ENCODE data around the gene HOXB13. TPM values are rescaled to one million over a fixed set of nuclear protein-coding genes. Genes with fewer than 3 reads are reported as not detected.

The HOXB13 gene
- total RNA-seq, 2 experiments from 2014 or later = not detected

DNA sequence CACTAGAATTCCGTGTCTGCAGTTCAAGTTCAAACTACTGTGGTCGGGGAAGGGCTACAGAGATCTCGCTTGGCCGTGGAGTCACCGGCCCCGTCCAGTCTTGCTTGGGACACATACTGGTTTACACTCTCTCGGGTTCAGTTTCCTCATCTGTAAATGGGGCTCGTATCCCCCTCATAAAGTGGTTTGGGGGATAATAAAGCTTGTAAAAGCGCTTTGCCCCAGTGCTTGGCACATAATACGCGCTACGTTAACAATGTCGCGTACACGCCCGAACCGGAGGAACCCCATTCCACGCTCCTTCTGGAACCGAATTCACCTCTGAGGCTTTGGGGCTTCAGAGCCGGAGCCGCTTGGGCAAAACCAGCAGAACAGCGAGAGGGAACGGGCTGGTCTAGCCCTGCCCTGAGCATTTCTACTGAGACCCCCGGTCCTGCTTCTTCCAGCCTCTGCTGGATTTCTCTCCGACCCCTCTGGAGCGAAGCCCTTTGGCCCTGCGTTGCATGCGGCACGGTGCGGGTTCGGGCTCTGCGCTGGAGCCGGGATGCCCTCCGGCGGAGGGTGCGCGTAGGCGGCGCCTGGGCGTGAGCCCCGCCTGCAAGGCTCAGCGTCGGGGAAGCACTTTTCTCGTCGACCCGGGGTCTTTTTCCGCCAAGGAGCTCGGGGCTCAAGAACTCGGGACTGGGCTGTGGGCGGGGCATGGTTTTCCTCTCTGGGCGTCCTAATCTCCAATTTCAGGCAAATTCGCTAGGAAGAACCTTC lies 26.1 kb upstream of the HOXB13 start:
- CTCF ChIA-PET = interaction anchor here (1.5 kb wide), 1 partner anchor 119 kb away, joined by 3 read pairs; no protein-coding TSS in a partner anchor
- H3K4me3 Mint-ChIP-seq = no peak overlapping the region
- H3K36me3 Mint-ChIP-seq (ENCODE audit: low read depth) = no peaks in the 10 kb centered on the region
- peaks cover 83% of the 10 kb centered on the region for H3K27me3 Mint-ChIP-seq
- POLR2A ChIA-PET = no interaction called here
- no peak for DNase-seq
- H3K4me1 Mint-ChIP-seq = no peaks in the 10 kb centered on the region
- no peaks in the 10 kb centered on the region for H3K9me3 Mint-ChIP-seq
- H3K27ac Mint-ChIP-seq = no peak overlapping the region

DNA sequence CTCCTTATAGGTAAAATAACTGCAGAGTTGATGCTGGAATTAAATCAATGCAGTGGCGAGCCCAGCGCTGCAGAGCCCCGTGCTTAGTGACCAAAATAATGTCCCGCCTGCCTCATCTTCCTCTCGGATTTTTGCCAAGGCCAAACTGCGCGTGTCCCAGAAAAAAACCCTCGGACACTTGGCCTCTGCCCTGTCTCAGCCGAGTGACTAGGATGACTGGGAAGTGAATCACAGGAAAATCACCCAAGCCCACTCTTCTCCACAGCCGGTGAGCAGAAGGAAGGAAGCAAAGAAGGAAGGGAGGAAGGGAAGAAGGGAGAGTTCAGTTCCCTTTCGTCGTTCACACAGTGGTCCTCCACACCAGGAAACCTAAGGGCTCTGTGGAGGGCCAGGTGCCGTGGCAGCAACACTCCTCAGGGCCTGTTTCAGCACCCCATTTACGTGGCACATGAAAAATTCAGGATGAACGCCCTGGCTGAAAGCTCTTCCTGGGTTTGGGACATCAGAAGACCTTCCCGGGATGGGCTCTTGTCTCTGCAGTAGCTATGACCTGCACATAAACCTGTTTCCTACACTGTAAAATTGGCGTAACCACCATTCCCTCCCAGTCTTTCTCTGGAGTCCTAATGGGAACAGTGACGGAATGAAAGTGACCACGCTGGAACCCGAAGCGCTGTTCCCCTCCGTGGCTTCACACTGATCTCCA lies 25.4 kb upstream of the HOXB13 start:
- peaks cover 83% of the 10 kb centered on the region for H3K27me3 Mint-ChIP-seq
- H3K4me3 Mint-ChIP-seq = no peak overlapping the region
- no peaks in the 10 kb centered on the region for H3K4me1 Mint-ChIP-seq
- no peaks in the 10 kb centered on the region for H3K36me3 Mint-ChIP-seq (ENCODE audit: low read depth)
- POLR2A ChIA-PET = no interaction called here
- CTCF ChIA-PET = no interaction called here
- H3K9me3 Mint-ChIP-seq = no peaks in the 10 kb centered on the region
- H3K27ac Mint-ChIP-seq = no peak overlapping the region
- no peak for DNase-seq

DNA sequence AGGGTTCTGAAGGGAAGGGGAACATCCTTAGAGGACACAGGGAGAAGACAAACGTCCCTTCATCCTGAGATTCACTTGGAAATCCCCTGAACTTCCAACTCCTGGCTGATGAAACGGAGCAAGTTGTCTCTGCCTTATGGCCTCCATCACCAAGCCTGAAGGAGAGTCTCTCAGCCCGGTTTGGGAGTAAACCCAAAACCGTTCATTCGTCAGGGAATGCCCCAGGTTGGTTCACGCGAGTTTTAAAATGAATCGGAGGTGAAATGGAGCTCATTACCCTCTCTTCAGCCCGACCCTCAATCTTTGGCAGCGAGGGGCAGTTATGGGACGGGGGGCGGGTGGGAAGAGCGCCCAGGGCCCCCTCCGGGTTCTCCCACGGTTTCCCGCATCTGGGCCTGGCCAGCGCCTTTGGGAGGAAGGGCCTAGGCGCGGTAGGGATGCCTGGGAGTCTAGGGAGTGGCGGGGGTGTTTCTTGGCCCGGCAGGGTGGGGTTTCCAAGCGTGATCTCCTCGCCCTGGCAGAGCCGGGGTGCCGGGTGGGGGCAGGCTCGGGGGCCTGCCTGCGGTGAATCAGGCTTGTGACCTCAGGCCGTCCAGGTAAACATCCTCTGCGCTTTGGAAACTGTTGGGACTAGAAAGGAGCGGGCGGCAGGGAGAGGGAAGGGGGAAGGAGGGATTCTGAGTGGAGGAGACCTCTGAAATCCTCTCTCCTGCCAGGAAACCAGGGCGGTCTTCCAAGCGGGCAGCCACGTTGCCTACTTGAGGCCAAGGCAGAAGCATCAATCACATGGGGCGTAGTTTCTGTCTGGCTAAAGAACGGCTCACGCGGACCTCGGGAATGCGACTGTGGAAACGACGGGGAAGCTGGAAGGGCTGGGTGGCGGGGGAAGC lies 24.1 kb upstream of the HOXB13 start:
- Mint-ChIP-seq H3K27ac (no peak overlapping the region), H3K36me3 (ENCODE audit: low read depth) (no peaks in the 10 kb centered on the region), H3K27me3 (peaks cover 86% of the 10 kb centered on the region), H3K4me3 (no peak overlapping the region), H3K9me3 (no peaks in the 10 kb centered on the region), H3K4me1 (no peaks in the 10 kb centered on the region)
- no peak for DNase-seq
- POLR2A ChIA-PET = no interaction called here
- CTCF ChIA-PET = interaction anchor here (0.7 kb wide), 1 partner anchor 74 kb away, joined by 3 read pairs; no protein-coding TSS in a partner anchor

DNA sequence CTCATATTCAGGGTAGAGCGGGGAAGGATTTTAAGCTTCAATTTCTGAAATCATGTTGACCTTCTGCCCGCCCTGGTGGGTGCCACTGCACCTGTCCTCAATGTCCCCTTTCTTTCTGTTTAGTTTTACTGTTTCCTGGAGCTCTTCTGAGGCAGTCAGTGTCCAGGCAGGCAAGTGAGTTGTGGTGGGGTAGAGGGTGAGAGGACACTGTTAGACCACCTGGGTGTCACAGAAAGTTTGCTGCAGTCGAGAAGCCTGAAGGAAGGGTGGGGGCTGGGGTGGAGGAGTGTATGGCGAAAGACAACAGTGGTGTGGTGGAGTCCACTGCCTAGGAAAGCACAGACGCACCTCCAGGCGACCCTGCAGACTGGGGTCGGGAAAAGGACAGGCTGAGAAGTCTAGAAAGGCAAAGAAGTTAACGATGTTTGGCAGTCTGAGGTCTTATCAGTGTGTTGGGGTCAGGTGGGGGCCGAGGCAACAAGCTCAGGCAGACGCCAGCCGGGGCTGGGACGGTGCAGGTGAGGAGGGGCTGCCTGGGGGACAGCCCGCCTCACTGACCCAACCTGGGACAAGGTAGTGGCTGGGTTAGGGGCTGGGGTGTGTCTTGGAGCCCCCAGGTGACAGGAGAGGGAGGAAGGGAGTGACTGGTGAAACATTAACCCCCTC lies 23.3 kb upstream of the HOXB13 start:
- POLR2A ChIA-PET = interaction anchor here (1.3 to 1.6 kb wide), 2 partner anchors 28 to 142 kb away, joined by 3 to 7 read pairs; partner anchors contain the start of gene PRAC2
- H3K4me1 Mint-ChIP-seq = no peaks in the 10 kb centered on the region
- no peak overlapping the region for H3K4me3 Mint-ChIP-seq
- no peak for DNase-seq
- H3K27me3 Mint-ChIP-seq = peaks cover 88% of the 10 kb centered on the region
- CTCF ChIA-PET = interaction anchor here (0.9 to 1.9 kb wide), 6 partner anchors 10 to 139 kb away, joined by 3 to 14 read pairs (median 4); partner anchors contain the start of gene PRAC2
- H3K27ac Mint-ChIP-seq = no peak overlapping the region
- no peaks in the 10 kb centered on the region for H3K9me3 Mint-ChIP-seq
- no peaks in the 10 kb centered on the region for H3K36me3 Mint-ChIP-seq (ENCODE audit: low read depth)

DNA sequence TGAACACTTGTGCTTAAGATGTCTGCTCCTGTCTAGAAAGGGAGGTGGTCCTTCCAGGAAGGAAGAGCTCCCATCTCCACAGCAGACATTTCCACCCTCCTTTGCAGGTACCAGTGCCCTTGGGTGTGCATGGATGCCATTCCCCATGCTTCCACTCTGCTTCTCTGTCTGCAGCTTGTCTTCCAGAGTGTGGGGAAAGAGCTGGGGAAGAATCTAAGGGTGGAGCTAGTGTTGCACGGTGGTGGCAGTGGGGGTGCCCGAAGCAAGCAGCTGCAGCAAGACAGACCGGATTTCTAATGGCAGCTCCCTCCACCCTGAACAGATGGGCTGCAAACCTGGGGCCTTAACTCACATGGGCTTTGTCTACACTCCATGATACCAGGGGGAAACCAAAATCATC lies 22.6 kb upstream of the HOXB13 start:
- no peaks in the 10 kb centered on the region for H3K9me3 Mint-ChIP-seq
- ChIA-PET CTCF (interaction anchor here (0.9 to 1.9 kb wide), 6 partner anchors 10 to 138 kb away, joined by 3 to 14 read pairs (median 4); partner anchors contain the start of gene PRAC2), POLR2A (interaction anchor here (0.6 to 1.6 kb wide), 4 partner anchors 8 to 141 kb away, joined by 3 to 7 read pairs (median 4); partner anchors contain the start of gene PRAC2)
- peaks cover 2% of the 10 kb centered on the region for H3K4me1 Mint-ChIP-seq
- H3K4me3 Mint-ChIP-seq = no peak overlapping the region
- no peaks in the 10 kb centered on the region for H3K36me3 Mint-ChIP-seq (ENCODE audit: low read depth)
- DNase-seq = no peak
- peaks cover 91% of the 10 kb centered on the region for H3K27me3 Mint-ChIP-seq
- H3K27ac Mint-ChIP-seq = no peak overlapping the region

DNA sequence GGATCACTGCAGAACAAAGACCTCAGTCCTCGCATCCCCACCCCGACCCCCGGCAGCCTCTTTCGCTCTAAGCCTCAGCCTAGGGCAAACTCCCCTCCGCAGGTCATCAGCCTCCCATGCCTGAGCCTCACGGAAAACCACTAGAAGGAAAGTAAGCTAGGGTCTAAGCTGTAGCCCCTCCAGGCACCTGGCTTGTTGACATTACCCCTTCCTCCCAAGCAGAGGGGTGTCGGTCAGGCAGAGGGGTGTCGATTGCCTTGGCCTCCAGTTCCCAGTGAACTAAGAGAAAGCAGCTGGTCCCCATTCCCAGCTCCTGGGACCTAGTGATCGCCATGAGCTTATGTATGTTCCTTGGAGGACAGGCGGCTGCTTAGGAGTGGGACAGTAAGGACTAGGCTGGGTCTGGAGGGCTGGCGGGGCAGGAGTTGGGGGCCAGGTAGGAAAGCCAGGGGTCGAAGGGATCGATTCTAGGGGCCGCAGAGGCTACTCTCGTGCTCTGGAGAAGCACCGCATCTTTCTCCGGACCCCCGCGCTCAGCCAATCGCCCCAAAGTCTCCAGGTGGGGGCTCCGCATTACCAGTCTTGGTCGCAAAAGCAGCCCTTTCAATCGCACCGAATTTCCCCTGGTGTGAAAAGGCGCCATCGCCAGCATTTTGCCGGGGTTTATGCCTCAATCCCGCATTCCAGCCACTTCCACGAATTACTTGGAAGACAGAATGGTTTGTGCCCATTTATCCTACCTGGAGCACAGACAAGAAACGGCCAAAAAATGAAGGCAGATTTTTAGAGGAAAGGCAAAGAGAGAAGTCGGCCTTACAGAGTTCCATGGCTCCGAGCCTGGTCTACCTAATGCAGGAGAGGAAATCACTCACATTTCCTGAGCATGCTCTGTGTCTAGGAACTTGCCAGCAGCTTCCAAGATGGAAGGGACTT lies 21.3 kb upstream of the HOXB13 start:
- POLR2A ChIA-PET = interaction anchor here (1.3 to 1.6 kb wide), 2 partner anchors 26 to 140 kb away, joined by 3 to 7 read pairs; partner anchors contain the start of gene PRAC2
- Mint-ChIP-seq H3K4me1 (peaks cover 2% of the 10 kb centered on the region), H3K27me3 (peaks cover 93% of the 10 kb centered on the region), H3K9me3 (no peaks in the 10 kb centered on the region), H3K4me3 (no peak overlapping the region), H3K36me3 (ENCODE audit: low read depth) (no peaks in the 10 kb centered on the region), H3K27ac (no peak overlapping the region)
- DNase-seq = no peak
- CTCF ChIA-PET = interaction anchor here (0.9 to 1.9 kb wide), 2 partner anchors 26 kb away, joined by 3 to 14 read pairs; partner anchors contain the start of gene PRAC2

DNA sequence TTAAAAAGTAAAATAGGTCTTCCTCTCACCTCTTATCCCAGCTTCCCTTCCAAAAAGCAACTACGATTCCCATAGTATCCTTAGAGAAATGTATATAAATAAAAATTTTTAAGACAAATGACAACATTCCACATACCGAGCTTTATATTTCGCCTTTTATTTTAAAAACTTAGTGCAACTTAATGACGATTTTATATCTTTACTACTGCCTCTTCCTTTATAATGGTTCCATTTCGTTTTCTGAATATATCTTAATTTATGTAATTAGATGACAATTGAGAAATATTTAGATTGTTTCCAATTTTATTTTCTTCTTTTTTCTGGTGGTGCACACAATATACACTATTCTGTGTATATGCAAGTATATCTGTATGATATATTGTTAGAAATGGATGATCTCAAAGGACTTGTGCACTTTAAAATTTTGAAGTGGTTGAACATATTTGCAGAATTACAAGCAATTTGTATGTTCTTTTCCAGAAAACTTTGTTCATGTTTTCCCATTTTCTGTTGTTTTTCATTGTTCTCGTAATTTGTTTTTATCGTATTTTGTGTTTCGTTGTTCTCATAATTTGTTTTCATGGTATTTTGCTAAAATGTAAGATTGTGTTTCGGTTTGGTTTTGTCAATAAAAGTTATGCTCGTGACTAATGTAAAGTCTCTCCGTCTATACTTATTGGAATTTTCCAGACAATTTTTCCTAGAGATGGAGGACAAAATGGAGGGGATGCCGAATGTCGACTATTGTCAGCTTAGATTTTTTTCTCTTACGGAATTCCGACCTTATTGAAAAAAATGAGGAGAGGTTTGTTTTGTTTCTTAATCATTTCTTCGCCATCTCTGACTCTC lies 20.4 kb upstream of the HOXB13 start:
- H3K27ac Mint-ChIP-seq = no peak overlapping the region
- H3K9me3 Mint-ChIP-seq = no peaks in the 10 kb centered on the region
- peaks cover 2% of the 10 kb centered on the region for H3K4me1 Mint-ChIP-seq
- ChIA-PET POLR2A (interaction anchor here (1.1 kb wide), 1 partner anchor 31 kb away, joined by 3 read pairs; no protein-coding TSS in a partner anchor), CTCF (interaction anchor here (0.9 kb wide), 1 partner anchor 25 kb away, joined by 3 read pairs; no protein-coding TSS in a partner anchor)
- H3K27me3 Mint-ChIP-seq = peaks cover 93% of the 10 kb centered on the region
- DNase-seq = no peak
- no peak overlapping the region for H3K4me3 Mint-ChIP-seq
- H3K36me3 Mint-ChIP-seq (ENCODE audit: low read depth) = no peaks in the 10 kb centered on the region

DNA sequence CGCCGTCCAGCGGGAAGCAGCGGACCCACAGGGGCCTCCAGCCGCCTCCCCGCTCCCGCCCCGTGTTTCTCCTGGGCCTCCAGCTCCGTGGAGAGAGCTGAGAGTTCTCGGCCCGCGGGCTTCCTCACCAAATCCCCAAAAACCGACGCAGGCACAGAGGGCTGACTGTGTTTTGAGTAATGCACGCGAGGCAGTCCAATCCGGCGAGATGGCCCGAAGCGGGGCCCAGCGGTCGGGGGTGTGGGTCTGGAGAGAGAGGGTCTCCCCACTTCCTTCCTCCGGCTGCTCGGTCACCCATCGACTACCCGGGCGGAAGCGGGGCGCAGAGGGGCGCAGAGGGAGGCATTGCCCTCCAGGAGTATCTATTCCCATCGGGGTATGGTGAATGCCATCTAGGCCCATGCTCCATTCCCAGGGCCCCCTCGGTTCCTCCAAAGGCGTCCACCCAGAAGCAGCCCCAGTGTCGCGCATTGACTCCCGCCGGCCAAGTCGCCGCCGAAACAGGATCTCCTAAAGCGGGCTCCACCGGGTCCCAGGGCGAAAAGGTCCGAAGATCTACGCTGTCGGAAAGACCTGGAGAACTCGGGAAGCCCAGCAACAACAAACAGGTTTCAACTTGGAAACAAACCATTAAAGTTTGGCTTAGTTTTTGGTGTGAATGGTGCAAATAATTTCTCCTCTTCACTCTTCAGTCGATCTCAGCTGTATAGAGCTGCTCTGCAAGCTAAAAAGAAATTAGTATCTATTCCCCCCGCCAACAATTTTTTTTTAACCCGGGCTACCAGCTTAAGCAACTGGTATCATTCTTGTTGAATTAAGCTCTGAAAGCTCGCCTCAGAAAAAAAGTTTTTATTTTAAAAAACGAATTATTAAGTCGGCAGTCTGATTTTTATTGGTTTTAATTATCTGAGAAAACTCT lies 19.2 kb upstream of the HOXB13 start:
- Mint-ChIP-seq H3K9me3 (no peaks in the 10 kb centered on the region), H3K4me3 (no peak overlapping the region), H3K36me3 (ENCODE audit: low read depth) (no peaks in the 10 kb centered on the region), H3K4me1 (peaks cover 2% of the 10 kb centered on the region), H3K27me3 (peaks cover 93% of the 10 kb centered on the region), H3K27ac (no peak overlapping the region)
- ChIA-PET POLR2A (interaction anchor here (0.7 to 1.1 kb wide), 2 partner anchors 14 to 29 kb away, joined by 3 to 4 read pairs; no protein-coding TSS in a partner anchor), CTCF (no interaction called here)
- DNase-seq = no peak

DNA sequence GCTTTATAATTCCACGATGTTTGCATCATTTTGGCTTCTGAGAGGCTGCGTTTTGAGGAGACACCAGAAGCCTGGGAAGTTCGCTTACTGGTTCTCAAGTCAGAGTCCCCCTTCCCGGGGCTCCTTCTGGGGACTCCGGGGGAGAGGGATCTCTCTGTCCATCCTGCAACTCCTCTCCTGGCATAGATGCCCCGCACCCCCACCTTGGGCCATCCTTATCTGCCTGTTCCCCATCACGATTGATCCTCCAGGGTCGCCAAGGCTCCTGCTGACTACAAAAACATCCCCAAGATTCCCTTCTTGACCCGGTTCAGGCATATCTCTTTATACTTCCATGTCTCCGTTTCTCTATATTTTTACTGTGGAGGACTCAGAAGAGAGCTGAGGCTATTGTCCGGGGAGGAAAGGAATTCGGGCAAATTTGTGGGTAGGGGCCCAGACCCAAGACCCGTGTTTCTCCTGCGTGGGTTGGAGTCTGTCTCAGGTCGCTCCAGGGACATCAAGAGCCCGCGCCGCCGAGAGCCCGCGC lies 18.4 kb upstream of the HOXB13 start:
- Mint-ChIP-seq H3K36me3 (ENCODE audit: low read depth) (no peaks in the 10 kb centered on the region), H3K27ac (no peak overlapping the region), H3K27me3 (peaks cover 92% of the 10 kb centered on the region), H3K4me1 (peaks cover 2% of the 10 kb centered on the region), H3K4me3 (no peak overlapping the region), H3K9me3 (no peaks in the 10 kb centered on the region)
- ChIA-PET POLR2A (no interaction called here), CTCF (no interaction called here)
- DNase-seq = no peak

All from activated CD4-positive, alpha-beta memory T cell treated with anti-CD3 and anti-CD28 coated beads, Interleukin-2, amount 10 ng/mL, durations not matched to agents 7 days and 5 days (primary cell).